COR-L47 (cell line): Measurements from ENCODE around the gene MYCBPAP.

Experiments
- DNase-seq: peaks from one replicate; lab custom pipeline; 2025; lab: John Stamatoyannopoulos, UW

MYCBPAP gene, protein sequence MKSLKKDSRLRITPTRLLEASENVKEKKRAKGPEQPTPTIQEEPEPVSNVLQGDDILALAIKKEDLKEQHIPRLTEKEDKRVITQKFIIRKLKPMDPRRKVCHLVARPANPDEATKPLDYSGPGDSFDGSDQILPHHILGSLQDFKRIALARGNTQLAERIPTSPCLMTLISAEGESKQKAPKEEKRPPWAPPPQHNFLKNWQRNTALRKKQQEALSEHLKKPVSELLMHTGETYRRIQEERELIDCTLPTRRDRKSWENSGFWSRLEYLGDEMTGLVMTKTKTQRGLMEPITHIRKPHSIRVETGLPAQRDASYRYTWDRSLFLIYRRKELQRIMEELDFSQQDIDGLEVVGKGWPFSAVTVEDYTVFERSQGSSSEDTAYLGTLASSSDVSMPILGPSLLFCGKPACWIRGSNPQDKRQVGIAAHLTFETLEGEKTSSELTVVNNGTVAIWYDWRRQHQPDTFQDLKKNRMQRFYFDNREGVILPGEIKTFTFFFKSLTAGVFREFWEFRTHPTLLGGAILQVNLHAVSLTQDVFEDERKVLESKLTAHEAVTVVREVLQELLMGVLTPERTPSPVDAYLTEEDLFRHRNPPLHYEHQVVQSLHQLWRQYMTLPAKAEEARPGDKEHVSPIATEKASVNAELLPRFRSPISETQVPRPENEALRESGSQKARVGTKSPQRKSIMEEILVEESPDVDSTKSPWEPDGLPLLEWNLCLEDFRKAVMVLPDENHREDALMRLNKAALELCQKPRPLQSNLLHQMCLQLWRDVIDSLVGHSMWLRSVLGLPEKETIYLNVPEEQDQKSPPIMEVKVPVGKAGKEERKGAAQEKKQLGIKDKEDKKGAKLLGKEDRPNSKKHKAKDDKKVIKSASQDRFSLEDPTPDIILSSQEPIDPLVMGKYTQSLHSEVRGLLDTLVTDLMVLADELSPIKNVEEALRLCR

GRCh38 chr17:50507871-50508572 lies at the start of gene MYCBPAP:
Gene MYCBPAP, plus strand, starts transcription at chr17:50508439. Its CDS starts 236 bp downstream, at chr17:50508675.
- no peak for DNase-seq

DNA sequence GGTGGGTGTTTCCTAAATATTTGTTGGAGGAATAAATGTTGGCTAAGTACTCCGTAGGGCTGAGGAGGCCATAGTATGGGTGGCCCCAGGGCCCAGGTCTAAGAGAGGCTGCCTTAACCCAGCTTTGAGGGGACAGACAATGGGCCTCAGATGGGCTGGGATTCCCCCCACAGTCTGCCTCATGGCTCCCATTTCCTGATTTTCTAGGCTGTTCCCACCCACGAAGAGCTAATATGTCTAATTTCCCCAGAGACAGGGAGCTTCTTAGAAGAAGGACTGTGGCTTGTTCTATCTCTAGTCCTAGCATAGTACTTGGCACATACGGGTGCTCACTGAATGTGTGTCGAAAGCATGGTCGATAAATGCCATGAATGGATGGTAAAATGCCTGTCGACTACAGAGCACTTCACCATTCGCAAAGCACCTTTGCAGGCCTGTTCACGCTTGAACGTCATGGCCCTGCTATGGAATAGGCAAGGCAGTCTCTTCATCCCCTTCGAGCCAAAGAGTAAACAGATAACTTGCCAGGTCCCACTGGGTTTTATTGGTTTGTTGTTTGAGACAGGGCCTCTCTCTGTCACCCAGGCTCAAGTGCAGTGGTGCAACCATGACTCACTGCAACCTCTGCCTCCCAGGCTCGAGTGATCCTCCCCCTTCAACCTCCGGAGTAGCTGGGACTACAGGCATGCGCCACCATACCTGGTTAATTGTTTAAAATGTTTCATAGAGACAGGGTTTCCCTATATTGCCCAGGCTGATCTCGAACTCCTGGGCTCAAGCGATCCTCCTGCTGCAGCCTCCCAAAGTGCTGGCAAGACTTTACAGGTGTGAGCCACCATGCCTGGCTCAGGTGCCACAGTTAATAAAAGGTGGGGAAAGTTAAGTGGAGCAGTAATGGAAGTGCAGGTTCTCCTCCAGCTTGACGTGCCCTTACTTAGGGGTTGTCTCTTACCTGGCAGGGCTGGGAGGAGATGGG lies 49.2 kb upstream of the MYCBPAP start:
- no peak for DNase-seq

DNA sequence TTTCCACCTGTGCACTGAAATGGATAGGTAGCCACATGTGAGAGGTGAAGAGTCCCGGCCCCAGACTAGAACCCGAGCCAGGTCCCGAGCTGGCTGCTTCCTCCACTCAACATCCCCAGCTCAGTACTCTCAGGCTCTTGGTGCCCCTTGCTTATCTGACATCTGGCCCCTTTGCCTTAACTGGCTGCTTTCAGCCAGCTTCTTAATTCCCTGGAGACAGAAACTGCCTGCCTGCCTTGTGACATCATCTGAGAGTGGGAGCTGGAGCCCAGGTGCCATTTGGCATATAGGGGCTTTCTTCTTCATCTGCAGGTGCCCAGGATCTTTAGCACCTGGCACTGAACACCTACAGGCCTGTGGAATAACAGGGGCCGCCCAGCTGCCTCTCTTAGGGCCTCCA lies 48.5 kb upstream of the MYCBPAP start:
- DNase-seq: no peak

- DNase-seq: no peak
Observed at GRCh38 chr17:50460831-50461526, 47.3 kb upstream of the MYCBPAP start.

- DNase-seq: no peak
Observed at GRCh38 chr17:50461550-50462132, 46.6 kb upstream of the MYCBPAP start.

DNA sequence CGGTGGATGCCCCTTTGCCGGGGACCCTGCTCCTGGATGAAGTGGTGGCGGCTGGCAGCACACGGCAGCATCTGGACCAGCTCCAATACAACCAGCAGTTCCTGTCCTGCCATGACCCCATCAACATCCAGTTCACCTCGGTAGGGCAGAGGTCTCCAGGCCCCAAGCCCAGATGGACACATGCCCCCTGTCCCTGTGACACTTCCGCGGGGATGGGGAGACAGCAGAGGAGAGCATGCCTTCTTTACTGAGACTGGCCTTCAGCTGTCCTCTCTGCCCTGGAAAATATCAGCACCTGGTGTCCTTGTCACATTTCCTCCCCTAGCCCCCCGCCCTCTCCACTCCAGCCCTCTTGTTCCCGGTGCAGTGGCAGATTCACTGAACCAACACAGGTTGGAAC lies 45.8 kb upstream of the MYCBPAP start:
- no peak for DNase-seq

DNA sequence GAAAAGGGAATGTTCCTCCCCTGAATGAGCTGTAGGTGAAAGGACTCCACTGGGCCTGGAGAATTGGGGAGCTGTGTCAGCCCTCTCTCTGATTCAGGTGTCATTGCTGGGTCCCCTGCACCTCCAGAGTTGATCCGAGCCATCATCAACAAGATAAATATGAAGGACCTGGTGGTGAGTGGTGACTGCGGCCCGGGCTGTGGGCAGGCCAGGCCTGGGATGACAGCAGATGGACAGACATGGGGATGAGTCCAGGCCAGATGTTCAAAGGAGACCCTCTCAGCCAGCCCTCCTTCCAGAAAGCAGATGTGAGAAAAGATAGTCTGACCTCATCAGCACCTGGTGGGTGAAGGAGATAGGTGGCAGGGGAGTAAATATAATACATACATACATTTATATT lies 44.1 kb upstream of the MYCBPAP start:
- DNase-seq: no peak

DNA sequence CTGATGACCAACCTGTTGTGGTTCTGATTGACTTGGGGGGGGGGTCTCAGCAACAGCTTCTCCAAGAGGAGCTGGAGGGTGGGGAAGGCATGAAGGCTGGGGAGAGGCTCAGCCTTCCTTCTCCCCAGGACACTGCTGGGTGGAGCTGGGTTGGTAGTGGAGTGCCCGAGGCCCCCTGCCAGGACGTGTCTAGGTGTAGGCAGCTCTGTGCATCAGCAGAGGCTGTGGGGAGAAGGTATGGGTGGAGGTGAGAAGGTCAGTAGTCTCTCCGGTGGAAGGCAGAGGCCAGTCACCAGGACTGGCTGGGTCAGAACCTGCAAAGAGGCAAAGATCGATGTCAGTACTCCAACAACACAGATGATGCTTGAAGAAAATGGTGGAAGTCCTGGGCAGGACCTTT lies 43.5 kb upstream of the MYCBPAP start:
- DNase-seq: no peak

- DNase-seq: no peak
Observed at GRCh38 chr17:50465171-50465570, 43.1 kb upstream of the MYCBPAP start.

DNA sequence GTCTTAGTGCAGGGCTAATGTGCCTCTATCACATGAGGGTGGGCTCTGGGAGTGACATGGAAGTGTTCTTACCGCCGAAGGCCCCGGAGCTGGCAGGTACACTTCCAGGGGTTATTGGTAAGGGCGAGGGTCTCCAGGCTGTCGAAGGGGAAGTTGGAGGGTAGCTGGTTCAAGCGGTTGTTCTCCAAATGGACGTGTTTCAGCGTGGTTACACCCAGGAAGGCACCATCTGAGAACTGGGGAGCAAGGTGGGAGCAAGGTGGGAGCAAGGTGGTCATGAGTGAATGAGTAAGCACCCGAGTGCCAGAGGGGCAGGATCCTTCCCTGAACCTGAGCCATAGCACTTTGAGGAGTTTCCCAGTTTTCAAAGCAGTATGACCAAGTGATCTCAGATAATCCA lies 42.6 kb upstream of the MYCBPAP start:
- no peak for DNase-seq

DNA sequence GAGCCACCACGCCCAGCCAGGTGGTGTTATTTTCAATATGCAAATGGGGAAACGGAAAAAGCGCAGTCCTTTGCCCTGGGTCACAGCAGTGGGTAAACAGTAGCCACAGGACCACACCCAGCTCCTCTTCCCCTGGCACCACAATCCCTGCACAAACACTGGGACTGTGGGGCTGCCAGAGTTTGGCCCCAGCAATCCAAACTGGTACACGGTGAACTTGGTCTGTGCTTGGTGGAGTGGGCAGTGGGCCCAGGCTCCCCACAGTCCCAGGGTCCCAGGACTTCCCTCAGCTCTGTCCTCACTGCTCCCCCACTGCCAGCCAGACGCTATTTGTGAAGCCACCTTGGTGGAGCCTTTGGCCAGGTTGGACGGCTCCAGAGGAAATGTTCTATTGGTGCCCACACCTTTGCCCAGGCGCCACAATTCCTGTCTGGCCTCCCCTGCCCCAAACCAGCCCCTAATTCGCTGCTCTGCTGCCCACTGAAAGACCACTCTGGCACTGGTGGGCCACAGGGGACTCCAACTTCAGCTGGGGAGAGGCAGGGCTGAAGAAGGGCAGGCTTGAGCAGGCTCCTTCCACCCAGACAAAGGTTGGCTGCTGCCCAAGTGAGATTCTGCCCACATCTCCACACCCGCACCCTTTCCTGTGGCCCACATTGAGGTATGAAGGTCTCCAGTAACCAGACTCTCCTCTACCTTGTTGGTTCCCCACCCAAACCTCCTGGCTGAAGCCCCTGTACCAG lies 41.7 kb upstream of the MYCBPAP start:
- no peak for DNase-seq

- DNase-seq: no peak
Observed at GRCh38 chr17:50467114-50467854, 41.0 kb upstream of the MYCBPAP start.

DNA sequence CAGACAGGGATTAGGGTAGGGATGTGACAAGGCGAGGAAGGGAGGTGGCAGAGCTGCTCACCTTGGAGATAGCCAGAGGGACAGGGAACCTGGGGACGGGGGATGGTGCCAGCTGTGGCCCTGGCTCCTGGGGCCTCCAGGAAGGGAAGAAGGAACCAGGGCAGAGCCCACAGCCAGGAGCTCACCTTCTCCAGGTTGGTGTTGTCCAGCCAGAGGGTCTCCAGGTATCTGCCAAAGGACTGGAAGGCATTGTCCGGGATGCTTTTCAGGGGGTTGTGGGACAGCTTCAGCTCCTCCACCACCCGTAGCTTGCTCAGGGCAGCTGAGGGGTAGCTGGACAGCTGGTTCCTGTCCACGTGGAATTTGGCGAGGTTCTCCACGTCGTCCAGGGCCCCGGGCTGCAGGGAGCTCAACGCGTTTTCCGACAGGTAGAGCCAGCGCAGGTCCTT lies 40.4 kb upstream of the MYCBPAP start:
- DNase-seq: no peak

- DNase-seq: no peak
Observed at GRCh38 chr17:50468304-50469207, 39.7 kb upstream of the MYCBPAP start, which contains the start of gene CHAD. Gene CHAD, minus strand, starts transcription at chr17:50468880. Its CDS starts 67 bp downstream, at chr17:50468813.

GRCh38 chr17:50469208-50469605 lies 39.0 kb upstream of the MYCBPAP start:
- DNase-seq: no peak

DNA sequence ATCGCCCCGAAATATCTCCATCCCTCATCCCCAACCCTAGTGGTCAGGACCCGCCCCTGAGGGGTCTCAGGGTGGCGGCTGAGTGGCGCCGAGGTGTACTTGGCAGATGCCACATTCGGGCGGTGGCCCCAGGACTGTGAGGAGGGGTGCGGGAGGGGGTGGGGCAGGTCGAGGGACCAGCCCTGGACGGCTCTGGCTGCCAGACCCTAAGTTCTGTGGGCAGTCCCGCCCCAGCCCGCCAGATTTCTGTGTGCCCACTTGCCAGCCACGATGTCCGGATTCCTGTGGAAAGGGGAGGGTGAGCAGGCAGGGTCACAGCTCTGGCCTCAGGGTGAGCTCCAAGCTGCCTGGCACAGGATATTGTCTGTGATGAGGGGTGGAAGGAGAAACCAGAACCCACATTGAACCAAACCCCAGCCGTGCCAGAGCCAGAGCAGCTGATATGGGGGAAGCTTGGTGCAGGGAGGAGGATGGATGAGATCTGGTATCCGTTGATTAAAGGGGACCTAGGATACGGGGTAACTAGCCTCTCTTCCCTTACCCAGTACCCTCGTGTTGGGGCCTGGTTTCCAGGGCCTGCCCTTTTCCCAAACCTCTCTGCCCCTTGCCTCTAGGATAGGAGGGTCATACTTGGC lies 38.5 kb upstream of the MYCBPAP start:
- DNase-seq: no peak

DNA sequence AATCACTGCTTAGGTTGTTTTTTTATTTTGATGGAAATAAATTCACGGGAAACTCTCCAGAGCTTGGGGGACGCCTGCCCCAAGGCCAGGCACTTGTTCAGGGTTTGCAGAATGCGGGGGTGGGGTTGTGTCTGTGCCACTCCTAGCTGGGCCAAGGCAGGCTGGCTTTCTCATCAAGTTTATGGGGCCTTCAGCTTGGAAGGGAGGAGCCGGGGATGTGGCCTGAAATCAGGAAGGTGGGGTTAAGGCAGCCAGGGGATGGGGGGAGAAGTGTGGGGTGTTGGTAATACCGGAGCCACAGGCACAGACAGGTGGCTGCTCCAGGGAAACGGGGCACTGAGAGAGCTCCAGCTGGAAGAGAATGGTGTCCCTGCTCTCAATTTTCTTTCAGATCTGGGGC lies 37.8 kb upstream of the MYCBPAP start:
- DNase-seq: no peak
